ENCODE data around the gene FREM1. TPM values are rescaled to one million over a fixed set of nuclear protein-coding genes. Genes with fewer than 3 reads are reported as not detected.

FREM1 gene
- polyA plus RNA-seq, 3 donors = 187 to 240 (median 207) TPM

DNA sequence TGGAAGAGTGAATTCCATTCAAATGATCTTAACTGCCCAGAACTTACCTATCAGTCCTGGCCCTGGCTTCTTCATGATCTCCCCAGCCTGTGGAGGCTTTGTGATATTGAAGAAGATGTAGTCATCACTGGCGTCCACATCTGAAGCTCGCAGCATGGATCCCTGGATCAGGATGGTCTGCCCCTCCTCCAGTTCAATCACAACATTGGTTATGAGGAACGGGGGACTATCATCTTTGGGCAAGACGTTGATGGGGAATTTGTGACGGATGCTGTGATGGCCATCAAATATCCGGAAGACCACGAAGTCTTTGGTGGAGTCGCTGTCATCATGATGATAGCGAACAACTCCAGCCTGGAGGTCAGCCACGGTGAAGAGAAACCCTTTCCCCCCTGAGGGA is 68.0 kb downstream of the FREM1 start:
- DNase-seq (ENCODE audit: extremely low read depth in 1 of 11, low read depth in 9 of 11, low spot score in 4 of 11) = no peak

DNA sequence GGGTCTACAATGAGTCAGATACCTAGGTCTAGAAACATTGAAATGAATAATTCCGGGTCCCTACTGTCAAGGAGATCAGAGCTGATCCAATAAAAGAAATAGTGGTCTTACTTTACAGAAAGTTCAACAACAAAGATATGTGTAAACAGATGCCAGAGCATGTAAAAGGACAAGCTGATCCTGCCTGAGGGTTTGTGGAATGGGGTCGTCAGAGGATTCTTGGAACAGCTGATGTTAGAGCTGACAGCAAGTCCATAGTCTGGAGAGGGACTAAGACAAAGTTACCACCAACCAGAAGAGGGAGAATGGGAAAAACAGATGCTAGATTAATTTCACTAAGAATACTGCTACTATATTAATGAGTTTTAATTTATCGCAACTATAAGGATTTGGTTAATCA is 71.5 kb downstream of the FREM1 start:
- DNase-seq (ENCODE audit: extremely low read depth in 1 of 11, low read depth in 9 of 11, low spot score in 4 of 11) = no peak

DNA sequence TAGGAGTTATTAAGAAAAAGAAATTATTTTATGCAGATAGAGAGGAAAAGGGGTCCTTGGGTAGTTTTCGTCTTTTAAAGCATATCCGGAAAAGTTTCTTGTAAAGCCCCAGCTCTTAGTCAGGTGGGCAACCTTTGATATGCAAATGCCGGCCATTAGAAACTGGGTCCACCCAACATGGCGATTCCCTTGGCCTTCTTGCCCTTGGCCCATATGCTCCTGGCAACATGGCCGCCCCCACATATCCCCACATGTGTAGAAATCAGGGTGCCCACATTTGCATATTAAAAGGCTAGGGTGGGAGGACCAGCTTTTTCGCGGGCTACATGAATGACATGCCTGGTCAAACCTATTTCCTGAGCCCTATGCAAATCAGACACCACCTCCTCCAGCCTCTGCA is 73.3 kb downstream of the FREM1 start:
- no peak for DNase-seq (ENCODE audit: extremely low read depth in 1 of 11, low read depth in 9 of 11, low spot score in 4 of 11)

- no peak for DNase-seq (ENCODE audit: extremely low read depth in 1 of 11, low read depth in 9 of 11, low spot score in 4 of 11)
These were observed 78.6 kb downstream of the FREM1 start for GRCh38 chr9:14831661-14832060.

DNA sequence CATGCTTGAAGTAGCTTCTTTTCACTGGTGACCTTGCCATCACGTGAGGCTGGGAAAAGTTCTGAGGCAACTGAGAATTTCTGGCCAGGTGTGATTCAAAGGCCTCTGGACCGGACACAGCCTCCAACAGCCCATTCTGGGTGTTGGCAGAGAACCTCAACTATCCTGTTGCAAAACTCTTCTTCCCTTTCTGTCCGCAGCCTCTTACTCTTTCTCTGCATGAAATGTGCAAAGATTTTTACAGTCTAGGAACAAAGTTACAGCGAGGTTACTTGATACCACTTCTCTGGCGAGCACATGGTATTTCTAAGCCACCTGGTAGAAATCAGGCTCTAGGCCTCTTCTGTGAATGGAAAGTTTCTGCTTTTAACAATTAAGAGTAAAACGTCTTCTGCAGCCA is 79.2 kb downstream of the FREM1 start:
- DNase-seq (ENCODE audit: extremely low read depth in 1 of 11, low read depth in 9 of 11, low spot score in 4 of 11) = no peak

- no peak for DNase-seq (ENCODE audit: extremely low read depth in 1 of 11, low read depth in 9 of 11, low spot score in 4 of 11)
These were observed 80.2 kb downstream of the FREM1 start for GRCh38 chr9:14830057-14830456.

GRCh38 chr9:14829204-14829603 is 81.0 kb downstream of the FREM1 start:
- no peak for DNase-seq (ENCODE audit: extremely low read depth in 1 of 11, low read depth in 9 of 11, low spot score in 4 of 11)

GRCh38 chr9:14827805-14828204 is 82.4 kb downstream of the FREM1 start:
- no peak for DNase-seq (ENCODE audit: extremely low read depth in 1 of 11, low read depth in 9 of 11, low spot score in 4 of 11)

DNA sequence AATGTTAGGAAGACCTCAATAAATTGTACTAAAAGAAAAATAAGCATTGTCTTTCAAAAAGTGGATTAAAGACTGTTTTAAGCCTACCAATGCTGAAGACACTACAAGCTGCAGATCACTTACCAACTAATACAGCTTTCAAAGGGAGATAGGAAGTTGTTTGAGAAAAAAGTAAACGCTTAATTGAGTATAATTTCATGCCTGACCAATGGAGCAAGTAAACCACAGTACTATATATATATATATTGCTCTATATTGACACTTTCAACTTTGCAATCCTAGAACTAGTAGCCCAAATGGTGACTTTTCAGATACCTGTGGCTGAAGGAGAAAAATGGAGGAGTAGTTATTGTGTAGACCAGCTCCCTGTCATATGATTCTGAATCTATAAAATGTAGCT is 85.7 kb downstream of the FREM1 start:
- no peak for DNase-seq (ENCODE audit: extremely low read depth in 1 of 11, low read depth in 9 of 11, low spot score in 4 of 11)

DNA sequence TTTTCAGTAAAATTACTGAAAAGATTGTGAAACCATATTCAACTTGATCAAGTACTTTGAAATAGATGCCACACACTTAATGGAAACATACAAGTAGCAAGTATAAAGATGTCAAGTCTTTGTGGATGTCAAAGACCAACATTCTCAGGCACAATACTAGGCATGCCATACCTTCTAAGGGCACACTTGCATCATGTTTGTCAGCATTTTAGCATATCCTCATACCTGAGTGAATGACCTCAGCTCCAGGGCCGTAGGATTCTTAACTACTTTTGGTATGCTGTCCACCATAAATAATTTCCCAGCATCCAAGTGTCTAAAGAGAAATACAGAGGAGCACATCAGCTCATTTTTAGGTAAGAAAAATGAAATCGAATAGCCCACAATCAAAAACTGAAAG is 86.4 kb downstream of the FREM1 start:
- no peak for DNase-seq (ENCODE audit: extremely low read depth in 1 of 11, low read depth in 9 of 11, low spot score in 4 of 11)

- no peak for DNase-seq (ENCODE audit: extremely low read depth in 1 of 11, low read depth in 9 of 11, low spot score in 4 of 11)
These were observed 87.6 kb downstream of the FREM1 start for GRCh38 chr9:14822666-14823065.

- DNase-seq (ENCODE audit: extremely low read depth in 1 of 11, low read depth in 9 of 11, low spot score in 4 of 11) = no peak
These were observed 91.0 kb downstream of the FREM1 start for GRCh38 chr9:14819183-14819582.

DNA sequence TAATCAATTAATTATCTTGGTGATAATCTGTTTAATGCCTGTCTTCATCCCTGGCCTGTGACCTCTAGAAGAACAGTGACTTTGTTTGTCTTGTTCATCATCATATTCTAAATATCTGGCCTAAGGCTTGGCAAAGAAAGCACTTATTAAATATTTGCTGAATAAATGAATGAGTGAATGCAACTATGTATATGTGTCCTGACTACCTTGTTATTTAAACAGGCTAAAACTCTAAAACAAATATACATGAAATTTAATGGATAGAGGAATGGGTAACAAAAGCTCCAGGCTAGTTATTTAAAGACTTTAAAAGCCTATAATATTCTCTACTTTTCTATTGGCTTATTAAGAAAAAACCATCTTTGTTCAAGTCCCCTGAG is 96.0 kb downstream of the FREM1 start:
- DNase-seq (ENCODE audit: extremely low read depth in 1 of 11, low read depth in 9 of 11, low spot score in 4 of 11) = no peak

GRCh38 chr9:14813336-14814248 is 96.6 kb downstream of the FREM1 start:
- DNase-seq (ENCODE audit: extremely low read depth in 1 of 11, low read depth in 9 of 11, low spot score in 4 of 11) = no peak

DNA sequence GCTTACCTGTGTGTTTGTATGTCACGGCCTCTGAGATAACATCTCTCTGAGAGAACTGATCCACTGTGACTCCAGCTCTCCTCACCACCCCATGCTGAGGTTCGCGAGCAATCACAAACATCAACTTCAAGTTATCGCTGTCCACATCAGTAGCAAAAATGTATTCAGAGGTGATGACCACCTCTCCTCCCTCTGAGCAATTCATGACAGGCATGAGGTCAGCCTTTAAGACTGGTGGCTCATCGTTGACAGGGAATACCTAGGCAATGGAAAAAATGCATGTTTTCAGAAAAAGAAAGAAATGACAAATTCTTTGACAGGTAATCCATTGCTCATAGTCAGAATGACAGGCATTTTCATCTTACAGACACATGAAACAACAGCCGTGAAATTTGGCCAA is 97.4 kb downstream of the FREM1 start:
- DNase-seq (ENCODE audit: extremely low read depth in 1 of 11, low read depth in 9 of 11, low spot score in 4 of 11) = no peak

- DNase-seq (ENCODE audit: extremely low read depth in 1 of 11, low read depth in 9 of 11, low spot score in 4 of 11) = no peak
These were observed 98.4 kb downstream of the FREM1 start for GRCh38 chr9:14811844-14812243.

DNA sequence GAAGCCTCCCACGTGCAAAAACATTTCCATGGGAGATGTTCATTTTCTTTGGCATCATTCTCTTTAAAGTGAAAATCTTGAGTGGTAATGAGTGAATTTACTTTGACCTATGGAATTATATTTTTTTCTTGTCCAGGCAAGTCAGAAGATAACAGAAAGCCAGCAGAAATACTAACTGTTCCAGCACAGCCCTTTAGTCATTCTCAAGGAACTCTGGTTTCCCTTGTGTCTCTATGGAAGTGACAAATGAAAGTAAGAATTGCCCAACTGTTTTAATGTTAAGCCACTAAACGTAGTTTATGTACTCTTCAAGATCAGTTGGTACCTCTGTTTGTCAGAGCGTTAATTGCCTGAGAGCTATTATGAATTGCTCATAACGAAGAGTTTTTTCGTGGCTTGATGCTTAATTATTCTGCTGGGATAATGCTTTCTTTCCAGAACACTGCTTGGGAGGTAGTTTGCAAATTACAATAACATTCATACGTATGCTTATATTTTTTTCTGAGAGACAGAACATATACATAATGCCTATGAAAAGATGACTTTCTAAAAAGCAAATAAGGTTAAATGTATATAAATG is 103.2 kb downstream of the FREM1 start:
- no peak for DNase-seq (ENCODE audit: extremely low read depth in 1 of 11, low read depth in 9 of 11, low spot score in 4 of 11)

DNA sequence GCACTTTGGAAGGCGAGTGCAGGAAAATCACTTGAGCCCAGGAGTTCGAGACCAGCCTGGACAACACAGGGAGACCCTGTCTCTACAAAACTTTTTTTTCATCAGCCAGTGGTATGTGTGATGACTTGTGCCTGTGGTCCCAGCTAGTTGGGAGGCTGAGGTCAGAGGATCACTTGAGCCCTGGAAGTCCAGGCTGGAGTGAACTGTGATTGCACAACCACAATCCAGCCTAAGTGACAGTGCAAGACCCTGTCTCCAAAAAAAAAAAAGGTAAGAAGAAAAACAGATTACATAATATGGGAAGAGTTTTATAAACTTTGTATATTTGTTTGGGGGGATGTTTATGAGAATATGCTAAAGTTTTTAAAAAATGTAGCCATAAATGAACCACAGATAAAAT is 111.2 kb downstream of the FREM1 start:
- no peak for DNase-seq (ENCODE audit: extremely low read depth in 1 of 11, low read depth in 9 of 11, low spot score in 4 of 11)

- no peak for DNase-seq (ENCODE audit: extremely low read depth in 1 of 11, low read depth in 9 of 11, low spot score in 4 of 11)
These were observed 112.8 kb downstream of the FREM1 start for GRCh38 chr9:14797435-14797834.

GRCh38 chr9:14793389-14793788 is 116.8 kb downstream of the FREM1 start:
- DNase-seq (ENCODE audit: extremely low read depth in 1 of 11, low read depth in 9 of 11, low spot score in 4 of 11) = no peak

- no peak for DNase-seq (ENCODE audit: extremely low read depth in 1 of 11, low read depth in 9 of 11, low spot score in 4 of 11)
These were observed 119.6 kb downstream of the FREM1 start for GRCh38 chr9:14790628-14791027.

Measured in renal cortex interstitium (tissue), 11 donors.